ENCODE measurements around the gene GPR89B.
"Not testable (repeated sequence)": the region's sequence is repeated elsewhere in the genome, so short reads cannot be mapped to it uniquely, and the experiment has no call there.

GPR89B gene

DNA sequence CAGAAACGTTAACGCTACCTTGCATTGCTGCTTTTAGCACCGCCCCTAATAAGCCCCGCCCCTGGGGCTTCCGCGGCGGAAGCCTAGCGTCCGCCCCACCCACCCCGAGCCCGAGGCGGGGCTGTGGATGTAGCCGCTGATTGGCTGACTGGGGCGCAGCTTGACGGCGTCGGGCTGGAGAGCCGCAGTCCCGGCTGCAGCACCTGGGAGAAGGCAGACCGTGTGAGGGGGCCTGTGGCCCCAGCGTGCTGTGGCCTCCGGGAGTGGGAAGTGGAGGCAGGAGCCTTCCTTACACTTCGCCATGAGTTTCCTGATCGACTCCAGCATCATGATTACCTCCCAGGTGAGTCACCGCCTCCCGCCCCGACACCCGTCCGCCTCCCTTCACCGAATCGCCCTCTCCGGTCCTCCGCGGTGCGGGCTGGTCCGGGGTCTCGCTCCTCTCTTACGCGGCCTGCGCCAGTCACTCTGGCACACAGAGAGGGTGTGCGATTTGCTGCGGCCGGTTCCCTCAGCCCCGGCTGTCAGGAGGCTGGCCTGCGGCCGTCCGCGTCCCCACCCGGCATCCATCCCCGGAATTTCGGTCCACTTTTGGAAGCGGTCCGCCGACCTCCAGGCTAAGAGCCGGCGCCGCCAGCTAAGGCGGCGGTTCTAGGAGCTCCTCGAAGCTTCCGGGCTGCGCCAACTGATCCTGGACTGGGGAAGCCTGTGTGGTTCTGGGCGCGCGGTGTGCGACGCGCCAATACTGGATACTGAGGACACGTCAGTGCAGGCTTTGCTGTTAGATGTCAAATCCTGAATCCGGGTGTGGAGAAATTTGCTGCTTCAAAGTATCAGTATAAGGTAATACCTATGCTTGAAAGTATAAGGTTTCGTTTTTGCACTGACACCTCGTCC is at the start of gene GPR89B:
Gene GPR89B, plus strand, starts transcription at position 185 of the 897 bp plus-strand sequence. Its CDS starts 117 bp downstream, at position 302.
- peak; percentile 88 for DNase-seq

DNA sequence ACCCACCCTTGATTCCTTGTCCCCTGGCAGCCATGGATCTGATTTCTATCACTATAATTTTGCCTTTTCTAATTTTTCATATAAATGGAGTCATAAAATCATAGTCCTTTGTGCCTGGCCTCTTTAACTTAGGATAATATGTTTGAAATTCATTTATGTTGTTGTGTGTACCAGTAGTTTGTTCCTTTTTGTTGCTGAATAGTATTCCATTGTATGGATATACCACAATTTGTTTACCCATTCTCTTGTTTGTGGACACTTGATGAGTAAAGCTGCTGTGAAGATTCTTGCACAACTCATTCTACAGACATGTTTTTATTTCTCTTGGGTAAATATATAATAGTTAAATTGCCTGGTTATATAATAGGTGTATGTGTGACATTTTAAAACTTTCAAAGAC is 48.3 kb upstream of the GPR89B start:
- no peak for DNase-seq

DNA sequence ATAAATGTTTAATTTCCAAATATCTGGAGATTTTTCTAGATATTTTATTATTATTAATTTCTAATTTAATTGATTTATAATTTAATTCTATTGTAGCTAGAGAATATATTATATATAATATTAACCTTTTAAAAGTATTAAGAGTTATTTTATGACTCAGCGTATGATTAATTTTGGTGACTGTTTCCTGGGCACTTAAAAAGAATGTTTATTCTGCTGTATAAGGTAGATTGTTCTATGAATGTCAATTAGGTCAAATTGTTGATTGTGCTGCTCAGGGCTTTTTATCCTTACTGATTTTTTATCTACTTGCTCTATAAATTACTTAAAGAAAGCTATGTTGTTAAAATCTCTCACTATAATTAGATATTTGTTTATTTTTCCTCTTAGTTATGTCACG is 45.7 kb upstream of the GPR89B start:
- no peak for DNase-seq

DNA sequence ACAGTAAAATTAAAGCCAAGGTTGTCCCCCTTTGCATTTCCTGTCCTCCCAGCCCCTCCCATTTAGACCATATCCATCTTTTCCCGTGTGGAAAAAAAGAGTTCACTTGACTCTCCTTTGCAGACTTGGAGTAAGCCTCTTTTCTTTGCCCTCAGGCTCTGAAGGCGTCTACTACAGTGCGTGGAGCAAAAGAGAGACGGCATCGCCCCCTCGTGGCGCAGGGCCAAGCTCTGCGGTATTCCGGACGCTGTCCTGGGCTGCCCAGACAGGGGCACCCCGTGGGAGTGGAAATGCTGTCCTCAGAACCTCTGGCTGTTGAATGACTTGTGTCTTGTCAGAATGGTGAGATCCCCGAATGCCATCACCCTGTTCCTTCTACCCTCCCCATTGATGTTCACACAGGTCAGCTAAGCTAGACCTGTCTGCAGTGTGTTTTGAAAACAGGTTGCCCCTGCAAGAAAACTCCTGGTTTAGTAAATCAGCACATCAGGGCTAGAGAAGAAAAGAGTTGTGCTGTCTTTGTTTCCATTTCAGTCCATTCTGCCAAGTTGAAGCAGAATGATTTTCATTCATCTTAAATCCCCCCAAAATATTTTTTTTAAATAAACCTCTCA is 37.9 kb upstream of the GPR89B start:
- peak; percentile 39 for DNase-seq

DNA sequence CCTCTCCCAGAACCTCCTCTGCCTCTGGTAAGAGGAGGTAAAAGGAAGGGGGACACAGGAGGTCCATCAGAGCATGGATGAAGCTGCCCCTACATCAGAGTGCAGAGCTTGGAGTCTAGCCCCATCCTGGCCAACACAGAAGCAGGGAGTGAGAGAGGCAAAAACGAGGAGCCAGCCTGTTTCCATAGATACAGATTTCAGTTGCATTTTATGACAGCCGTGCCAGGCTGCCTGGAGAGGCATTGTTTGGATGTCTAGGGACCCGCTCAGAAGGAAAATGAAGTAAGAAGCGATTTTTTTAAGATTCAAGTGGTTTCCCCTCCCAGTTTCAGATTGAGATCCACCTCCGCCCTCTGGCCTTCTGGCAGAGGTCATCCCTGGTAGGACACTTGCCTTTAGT is 37.1 kb upstream of the GPR89B start:
- no peak for DNase-seq

DNA sequence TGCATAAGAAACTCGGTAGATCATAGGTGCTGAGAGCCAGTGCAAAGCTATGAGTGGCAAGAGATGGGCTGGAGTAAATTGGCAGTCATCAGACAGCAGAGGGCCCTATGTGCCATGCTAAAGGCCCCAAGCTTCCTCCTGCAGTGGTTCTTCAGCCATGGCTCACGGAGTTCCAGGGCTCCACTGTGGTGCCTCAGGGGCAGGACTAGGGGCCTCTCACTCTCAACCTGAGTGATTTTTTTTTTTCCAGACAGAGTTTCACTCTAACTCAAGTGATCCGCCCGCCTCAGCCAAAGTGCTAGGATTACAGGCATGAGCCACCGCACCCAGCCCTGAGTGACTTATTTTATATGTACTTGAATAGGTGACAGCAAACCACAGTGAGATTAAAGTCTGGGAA is 36.0 kb upstream of the GPR89B start:
- DNase-seq: no peak

DNA sequence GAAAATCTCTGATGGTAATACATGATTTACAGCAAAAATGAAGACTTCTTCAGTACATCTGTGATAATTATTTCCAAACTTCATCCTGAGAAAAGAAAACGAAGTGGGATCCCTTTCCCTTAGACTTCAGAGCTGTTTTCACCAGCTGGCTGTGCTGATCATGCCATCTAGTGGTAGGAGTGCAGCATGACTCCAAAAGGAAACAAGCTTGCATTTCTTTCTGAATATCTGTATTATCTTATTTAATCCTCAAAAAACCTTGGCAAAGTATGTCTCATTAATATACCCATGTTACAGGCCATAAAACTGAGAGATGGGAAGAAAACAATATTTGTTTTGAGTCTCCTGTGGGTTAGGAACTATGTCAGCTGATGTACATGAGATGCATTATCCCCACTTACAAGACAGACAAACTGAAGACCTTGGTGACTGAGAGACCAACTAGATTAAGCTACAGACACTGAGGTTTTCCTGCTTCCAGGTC is 35.4 kb upstream of the GPR89B start:
- DNase-seq: no peak

DNA sequence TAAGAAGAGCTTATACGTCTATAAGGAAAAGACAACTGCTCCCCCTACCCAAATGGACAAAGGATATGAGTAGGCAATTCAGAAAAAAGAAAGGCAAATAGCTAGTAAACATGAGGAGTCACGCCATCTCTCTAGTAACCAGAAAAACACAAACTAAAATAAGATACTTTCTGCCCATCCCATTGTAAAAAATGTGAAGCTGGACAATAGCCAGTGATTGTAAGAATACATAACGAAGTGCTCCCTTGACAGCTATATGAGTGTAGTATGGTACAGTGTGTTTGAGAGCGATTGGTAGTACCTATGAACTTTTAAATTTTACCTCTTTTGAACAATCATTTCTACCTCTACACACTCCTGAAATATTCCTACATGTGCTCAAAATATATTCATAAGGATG is 33.1 kb upstream of the GPR89B start:
- DNase-seq: no peak

DNA sequence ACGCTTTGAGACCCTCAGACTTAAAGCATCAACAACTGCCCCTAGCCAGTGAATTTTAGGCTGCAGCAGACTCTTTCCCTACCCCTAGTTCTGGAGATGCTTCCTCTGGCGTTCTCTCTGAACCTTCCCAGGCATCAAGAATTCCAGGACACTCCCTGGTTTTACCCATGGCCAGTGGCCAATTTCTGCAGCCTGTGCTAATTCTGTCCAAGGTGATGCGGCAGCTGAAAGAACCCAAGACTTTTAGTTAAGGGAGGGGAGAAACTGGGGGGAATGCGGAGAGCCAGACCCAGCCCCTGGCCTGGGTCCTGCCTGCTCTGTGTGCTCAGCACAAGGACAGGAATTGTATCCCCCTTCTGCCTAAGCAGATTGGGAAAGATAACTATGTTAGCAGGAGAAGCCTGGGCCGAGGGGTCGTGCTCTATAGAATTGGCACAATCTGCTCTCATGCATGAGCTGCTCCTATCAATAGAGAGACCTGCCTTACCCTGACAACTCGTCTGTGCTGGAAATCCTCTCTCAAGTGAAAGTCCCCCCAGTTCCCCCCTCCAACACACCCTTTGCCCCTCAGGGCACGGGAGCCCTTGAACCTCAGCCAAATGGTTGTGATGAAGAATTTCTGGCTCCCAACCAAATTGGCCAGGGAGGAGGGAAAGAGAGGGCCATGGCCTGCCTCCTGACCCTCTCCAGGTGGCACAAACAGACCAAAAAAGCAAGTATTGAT is 31.0 kb upstream of the GPR89B start:
- no peak for DNase-seq

DNA sequence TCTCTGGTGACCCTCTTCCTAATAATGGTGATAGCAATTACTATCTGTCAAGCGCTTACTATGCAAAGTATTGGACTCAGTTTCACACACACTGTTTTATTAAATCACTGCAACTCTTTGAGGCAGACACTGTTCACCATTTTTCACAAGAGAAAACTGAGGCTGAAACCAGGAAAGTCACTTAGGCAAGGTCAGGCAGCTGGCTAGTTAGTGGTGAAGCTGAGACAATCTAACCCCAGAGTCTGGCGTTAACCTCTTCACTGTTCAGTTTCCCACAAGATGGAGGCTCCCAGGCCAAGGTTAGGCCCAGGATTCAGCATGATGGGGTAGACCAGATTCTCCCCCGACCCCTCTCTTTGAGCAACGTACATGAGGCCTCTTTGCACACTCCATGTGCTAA is 30.4 kb upstream of the GPR89B start:
- no peak for DNase-seq

DNA sequence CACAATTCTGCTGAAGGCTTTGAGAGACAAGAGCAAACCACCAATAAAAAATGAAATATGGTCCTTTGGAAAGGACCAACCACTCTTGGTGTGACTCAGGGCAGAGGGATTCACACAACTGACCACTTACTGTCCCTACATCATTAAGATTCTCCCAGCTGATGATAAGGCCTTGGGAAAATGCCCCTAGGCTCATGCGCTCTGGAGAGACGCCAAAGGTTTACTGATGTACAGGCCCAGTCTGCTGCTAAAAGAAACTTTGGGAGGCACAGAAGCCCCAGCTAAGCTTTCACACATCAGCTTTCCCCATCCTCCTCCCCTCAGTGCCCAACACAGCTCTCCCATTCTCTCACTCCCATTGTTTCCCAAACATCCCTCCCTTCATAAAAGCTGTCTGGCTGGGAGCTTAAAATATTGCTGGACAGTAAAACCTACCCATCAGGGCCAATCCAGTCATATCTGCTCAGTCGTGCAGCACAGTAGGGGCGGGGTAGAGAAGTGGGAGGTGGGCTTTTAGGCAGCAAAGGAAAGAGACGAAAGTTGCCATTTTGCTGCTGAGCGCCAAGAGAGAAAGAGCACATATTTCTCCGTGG is 25.9 kb upstream of the GPR89B start, which contains the start of gene GJA8:
Gene GJA8, plus strand, starts transcription at position 543 of the 593 bp plus-strand sequence. CDS start 5,161 bp downstream, outside the sequence.
- no peak for DNase-seq

DNA sequence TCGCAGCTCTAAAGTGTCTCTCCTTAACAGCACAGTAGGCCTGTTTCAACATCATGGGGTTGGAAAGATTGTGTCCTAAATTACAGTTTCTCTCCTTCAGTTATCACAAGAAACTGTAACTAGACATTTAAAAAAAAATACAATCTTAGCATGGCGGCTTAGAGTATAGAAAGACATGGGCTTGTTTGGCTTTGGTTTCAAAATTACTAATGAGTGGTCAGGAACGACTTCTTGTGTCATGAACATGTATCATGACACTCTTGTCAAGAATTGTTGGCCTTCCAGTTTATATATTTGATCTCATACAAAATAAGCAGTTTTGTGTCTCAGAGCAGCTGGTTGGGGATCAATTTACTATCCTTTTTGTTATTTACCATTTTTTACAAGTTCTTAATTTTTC is 23.5 kb upstream of the GPR89B start:
- no peak for DNase-seq

DNA sequence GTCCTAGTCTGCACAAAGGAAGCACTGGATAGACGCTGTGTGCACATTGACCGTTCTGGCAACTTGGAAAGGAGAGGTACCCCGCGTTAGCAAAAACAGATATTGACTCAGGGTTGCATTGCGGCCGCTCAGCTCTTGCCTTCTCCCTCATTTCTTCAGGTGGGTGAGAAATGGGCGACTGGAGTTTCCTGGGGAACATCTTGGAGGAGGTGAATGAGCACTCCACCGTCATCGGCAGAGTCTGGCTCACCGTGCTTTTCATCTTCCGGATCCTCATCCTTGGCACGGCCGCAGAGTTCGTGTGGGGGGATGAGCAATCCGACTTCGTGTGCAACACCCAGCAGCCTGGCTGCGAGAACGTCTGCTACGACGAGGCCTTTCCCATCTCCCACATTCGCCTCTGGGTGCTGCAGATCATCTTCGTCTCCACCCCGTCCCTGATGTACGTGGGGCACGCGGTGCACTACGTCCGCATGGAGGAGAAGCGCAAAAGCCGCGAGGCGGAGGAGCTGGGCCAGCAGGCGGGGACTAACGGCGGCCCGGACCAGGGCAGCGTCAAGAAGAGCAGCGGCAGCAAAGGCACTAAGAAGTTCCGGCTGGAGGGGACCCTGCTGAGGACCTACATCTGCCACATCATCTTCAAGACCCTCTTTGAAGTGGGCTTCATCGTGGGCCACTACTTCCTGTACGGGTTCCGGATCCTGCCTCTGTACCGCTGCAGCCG is 20.3 kb upstream of the GPR89B start:
- DNase-seq: no peak

DNA sequence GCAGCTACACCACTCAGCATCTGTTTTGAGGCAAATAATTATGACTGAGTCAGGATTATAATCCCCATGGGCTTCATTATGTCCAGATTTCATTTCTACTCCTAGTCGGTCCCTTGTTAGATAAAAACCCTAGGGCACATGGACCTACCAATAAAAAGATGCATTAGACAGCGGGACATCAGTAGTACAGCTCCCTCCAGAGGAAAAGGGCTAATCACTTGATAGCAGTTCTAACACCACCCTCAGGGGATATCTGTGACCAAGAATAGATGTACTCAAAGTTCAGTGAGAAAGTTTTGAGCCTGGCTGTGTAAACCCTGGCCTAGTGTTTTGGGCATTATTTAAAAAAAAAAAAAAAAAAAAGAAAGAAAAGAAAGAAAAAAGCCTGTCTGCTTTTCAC is 15.7 kb upstream of the GPR89B start:
- DNase-seq: no peak

DNA sequence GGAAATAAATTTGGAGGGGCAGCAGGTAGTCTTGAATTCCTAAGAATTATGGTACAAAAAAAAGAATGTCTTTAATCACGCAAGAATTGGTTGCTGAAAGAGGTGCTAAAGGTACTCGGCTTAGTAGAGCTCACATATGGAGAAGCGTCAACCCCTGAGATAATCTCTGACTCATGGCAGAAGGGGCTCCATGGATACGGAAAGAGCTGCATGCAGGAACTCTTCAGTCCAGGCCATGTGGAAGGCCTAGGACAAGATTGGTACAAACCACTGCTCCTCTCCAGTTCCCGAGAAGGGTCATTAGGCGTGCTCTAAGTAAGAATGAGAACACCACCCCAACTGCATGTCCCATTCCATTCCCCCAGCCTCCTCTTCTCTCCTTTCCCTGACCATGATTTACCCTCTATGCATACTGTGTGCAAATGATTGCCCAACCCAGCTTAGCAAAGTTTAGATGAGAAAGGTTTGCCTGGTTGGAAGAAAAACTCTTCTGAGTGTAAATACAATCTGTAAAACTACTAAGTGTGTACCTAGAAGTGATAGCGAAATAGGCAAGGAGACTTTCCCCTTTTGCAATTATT is 14.8 kb upstream of the GPR89B start:
- no peak for DNase-seq

DNA sequence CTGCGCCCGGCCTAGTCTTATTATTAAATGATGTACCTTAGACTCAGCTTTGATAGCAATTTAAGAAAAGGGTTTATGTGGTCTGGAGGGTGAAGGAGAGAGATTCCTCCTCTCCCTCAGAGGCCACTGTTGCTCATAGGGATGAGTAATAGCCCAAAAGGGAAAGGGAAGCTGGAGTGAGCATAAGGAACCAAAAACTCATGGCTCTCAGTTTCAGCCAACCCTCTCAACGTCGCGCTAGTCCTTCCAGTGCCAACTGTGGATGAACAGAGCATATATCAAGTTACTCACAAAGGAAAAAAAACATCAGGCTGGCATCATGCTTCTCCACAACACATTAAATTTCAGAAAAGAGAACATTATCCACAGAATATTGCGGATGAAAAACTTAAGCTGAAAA is 8.3 kb upstream of the GPR89B start:
- DNase-seq: no peak

DNA sequence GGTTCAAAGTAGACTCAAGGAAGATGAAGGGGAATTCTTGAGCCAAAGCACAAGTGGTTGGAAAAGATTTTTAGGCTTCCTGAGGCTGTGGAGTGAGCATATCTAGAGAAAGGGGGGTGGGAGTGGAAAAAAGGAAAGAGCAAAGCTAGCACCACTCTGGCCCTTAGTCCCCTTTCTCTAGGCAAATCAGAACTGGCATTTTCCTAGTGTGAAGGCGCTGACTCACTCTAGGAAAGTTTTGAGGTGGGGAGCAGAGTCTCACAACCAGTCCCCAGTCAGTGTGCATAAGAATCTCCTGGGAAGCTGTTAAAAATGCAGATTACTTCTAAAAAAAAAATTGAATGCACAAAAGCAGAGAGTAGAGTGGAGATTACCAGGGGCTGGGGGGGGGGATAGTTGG is 3.4 kb upstream of the GPR89B start:
- no peak for DNase-seq

DNA sequence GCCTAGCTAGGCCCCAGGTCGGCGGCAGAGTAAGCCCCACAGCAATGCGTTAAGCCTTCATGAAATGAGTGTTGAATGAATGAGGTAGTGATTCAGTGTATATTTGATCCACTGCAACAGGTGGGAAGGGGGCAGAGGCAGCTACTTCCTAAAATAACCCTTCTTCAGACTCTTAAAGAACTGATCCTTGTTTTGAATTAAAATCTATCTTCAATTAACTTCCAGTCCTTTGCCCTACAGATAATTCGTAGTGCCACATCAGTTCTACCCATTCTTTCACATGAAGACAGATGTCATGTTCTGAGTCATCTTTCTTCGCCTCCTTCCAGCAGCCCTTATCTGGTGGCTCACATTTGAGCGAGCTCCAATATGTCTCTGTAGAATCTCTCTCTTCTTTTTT is 1.0 kb upstream of the GPR89B start:
- not testable (repeated sequence) for DNase-seq

DNA sequence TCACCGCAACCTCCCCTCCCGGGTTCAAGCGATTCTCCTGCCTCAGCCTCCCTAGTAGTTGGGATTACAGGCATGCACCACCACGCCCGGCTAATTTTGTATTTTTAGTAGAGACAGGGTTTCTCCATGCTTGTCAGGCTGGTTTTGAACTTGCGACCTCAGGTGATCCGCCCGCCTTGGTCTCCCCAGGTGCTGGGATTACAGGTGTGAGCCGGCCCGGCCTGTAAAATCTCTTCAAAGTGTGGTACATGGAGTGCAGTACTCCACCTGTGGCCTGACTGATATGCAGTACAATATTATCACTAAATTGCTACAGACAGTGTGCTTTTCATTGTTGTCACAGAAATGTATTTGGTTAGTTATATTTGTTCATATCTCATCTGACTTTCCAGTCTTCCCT is 531 bp upstream of the GPR89B start:
- not testable (repeated sequence) for DNase-seq

DNA sequence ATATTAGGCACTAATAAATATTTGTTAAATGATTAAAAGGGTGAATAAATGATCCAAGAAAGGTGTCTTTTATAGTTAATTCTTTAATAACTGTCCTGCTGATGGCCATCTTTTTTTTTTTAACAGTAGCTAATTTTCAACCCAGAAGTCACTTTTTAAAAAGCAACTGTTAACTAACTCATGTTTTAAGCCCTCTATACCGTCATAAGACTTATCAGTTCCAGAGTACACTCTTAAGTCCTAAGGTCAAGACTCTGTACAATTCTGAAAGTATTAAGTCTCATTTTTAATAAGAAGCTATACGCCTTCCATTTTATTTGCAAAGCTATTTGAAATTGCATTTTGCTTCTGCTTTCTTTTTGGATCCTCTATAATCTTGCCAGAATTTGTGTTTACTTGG is 2.9 kb downstream of the GPR89B start:
- not testable (repeated sequence) for DNase-seq

DNA sequence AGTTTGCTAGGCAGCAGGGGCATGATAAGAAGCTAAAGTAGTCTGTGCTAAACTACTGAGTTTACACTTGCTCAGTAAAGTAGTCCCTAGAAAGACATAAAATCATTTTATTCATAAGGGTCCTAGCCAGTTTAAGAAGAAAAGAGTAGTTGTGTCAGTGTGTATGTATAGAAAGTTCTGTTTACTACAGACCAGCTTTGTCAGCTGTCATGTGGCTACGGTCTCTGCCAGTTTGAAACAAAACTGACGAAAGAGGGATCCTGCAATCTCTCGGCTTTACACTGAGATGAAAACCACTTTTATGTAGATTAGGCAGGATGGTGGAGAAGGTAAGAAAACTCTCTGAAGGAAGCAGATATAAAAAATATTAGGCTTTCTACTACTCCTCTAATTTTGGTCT is 7.1 kb downstream of the GPR89B start:
- DNase-seq: not testable (repeated sequence)

DNA sequence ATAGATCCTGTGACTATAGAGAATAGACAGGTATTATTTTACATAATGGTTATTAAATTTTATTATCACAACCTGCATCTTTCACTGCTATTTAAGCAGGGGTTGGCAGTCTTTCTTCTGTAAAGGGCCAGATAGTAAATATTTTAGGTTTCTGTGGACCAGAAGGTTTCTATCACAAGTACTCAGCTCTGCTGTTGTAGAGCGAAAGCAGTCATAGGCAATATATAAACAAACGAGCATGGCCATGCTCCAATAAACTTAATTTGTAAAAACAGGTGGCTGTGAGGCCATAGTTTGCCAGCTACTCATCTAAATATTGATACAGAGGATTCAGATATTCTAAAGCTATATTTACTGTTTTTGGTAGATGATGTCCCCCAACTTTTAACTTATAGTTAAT is 12.2 kb downstream of the GPR89B start:
- DNase-seq: not testable (repeated sequence)

Measured in activated effector memory CD4-positive, alpha-beta T cell treated with Interleukin-2 at 50 U/mL for 16 hours (primary cell).